Fibroblast of skin of left quadriceps (primary cell): ENCODE results near the gene POLR2J.
"Not testable (repeated sequence)": the region's sequence is repeated elsewhere in the genome, so short reads cannot be mapped to it uniquely, and the experiment has no call there.

Source experiments
- DNase-seq, 2 experiments: peaks; one replicate each; pipeline ENCODE4 v3.0.0-alpha.2; 2013; ENCODE audit warnings: low read depth in 2 of 2

Gene POLR2J

DNA sequence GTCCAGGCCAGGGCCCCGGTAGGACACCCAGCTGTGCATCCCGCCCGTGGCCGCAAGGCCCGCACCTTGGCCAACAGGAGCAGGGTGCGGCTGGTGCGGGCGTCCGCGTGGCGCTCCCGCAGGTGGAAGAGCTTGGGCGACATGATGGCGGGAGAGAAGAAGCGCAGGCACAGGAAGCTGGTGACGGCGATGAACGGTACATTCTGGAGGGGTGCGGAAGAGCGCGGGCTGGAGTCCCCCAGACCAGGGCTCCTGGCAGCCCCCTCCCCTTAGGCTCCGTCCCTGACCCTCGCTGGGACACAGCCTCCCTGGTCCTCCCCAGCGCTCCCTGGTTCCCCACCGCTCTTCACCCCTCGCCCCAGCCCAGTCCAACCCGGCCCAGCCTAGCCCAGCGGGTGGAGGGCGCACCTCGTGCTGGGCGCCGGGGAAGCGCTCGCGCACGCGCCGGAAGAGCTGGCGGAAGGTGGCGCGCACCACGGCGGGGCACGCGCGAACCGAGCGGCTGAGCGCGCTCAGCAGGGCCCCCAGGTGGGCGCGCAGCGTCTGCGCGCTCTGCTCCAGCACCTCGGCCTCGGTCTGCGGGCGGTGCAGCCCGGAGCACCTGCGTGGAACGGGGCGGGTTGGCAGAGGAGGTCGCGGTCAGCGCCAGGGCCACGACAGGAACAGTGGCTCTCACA, 15.9 kb upstream of the POLR2J start:
- not testable (repeated sequence) for DNase-seq

DNA sequence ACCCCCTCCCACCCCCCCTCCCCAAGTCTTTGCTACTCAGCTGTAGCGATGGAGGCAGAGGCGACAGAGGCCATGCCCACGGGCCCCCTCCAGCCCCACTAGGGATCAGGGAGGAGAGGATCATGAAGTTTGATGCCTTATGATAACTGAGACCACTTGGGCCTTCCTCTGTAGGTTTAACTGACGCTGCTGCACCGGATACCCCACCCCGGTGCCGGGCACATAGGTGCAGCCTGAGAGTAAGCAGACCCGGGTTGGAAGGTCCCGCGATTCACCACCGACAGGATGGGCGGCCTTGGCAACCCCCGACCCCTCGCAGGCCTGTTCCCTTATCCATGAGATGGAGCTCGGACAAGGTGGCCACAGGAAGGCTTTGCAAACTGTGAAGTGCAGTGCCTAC, 15.3 kb upstream of the POLR2J start:
- not testable (repeated sequence) for DNase-seq

DNA sequence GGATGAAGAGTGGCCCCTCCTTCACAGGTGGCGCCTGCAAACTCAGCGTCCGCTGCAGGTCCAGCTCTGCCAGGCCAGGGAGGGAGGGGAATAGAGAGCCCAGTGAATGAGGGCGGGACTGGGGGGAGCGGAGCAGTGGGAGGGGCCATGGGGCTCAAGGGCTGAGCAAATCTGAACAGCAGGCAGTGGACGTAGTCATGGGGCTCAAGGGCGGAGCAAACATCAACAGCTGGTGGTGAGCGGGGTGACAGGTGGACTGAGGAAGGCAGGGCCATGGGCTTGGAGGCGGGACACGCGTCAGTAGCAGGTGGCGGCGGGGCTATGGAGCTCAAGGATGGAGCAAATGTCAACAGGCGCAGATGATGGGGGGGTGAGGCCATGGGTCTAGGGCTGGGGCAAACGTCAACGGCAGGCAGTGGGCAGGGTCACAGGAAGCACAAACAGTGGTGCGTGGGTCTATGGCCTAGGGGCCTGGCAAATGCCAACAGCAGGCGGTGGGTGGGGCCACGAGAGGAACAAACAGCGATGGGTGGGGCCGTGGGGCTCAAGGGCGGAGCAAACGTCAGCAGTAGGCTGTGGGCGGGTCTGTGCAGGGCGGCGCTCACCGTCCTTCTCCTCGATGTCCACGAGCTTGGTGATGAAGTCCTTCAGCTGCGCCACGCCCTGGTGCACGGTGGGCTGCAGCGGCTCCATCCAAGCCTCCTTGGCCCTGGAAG, 14.7 kb upstream of the POLR2J start:
- not testable (repeated sequence) for DNase-seq

DNA sequence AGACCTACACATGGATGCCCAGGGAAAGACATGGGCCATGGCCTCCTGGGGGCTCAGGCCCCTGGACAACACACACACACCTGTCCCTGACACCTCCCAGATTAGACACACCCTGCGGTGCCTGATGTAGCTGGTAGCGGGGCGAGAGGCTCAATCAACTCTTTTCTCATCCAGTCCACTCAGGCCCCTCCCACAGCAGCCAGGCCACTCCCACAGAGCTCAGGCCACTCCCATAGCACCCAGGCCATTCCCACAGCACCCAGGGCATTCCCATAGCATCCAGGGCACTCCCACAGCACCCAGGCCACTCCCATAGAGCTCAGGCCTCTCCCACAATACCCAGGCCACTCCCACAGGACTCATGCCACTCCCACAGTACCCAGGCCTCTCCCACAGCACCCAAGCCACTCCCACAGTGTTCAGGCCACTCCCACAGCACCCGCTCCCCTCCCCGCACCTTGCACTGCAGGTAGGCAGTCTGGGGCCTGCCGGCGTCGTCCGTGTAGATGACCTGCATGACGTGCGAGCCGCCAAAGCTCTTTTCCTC, 11.9 kb upstream of the POLR2J start:
- not testable (repeated sequence) for DNase-seq

DNA sequence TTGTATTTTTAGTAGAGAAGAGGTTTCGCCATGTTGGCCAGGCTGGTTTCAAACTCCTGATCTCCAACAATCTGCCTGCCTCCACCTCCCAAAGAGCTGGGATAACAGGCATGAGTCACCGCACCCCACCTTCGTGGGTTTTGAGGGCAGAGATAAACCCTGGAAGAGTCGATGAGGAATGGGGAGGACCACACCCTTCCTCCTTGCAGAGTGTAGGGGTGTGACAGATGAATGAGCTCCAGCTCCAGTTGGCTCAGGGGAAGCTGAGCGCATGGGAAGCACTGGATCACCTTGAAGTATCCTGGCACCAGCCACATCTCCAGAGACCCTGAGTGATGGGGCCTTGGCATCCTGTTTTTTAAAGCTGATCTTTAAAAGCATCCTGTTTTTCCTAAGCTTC, 5.6 kb upstream of the POLR2J start:
- not testable (repeated sequence) for DNase-seq

- DNase-seq, result not testable (repeated sequence)
Measured at GRCh38 chr7:102481962-102482361, 3.2 kb upstream of the POLR2J start.

- not testable (repeated sequence) for DNase-seq
Measured at GRCh38 chr7:102479982-102480637, 1.4 kb upstream of the POLR2J start.

GRCh38 chr7:102479209-102479584, 475 bp upstream of the POLR2J start:
- not testable (repeated sequence) for DNase-seq

- DNase-seq, result not testable (repeated sequence)
Measured at GRCh38 chr7:102474736-102475435, 3.8 kb downstream of the POLR2J start.

GRCh38 chr7:102474116-102474515, 4.6 kb downstream of the POLR2J start:
- not testable (repeated sequence) for DNase-seq

DNA sequence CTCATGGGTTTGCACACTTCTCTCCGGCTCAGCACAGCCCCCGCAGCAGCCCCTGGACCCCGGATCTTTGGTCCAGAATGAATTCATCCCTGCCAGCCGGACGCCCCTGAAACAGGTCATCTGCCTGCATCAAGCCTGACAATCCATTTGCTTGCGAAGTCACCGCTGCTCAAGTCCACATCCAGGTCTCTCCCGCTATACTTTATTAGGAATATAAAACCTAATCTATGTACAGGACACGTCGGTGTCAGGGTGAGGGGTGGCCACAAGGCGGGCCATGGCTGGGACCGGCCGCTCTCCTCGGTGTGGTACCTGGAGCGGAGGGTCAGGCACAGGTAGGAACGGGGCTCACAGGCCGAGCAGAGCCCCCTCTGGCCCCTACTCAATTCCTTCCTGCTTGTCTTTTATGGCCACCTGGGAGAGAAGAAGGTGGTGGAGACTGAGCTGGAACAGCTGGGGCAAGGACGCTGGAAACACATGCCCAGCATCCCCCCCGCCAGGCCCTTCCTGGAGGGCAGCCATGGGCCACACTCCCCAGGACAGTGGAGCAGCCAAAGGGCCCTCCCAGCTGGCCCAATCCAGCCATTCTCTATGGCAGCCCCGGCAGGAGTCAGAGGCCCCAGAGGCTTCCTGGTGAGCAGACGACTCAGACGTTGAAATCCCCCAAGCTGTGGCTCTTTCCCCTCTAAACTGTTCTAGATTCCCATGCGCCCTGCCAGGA, 5.3 kb downstream of the POLR2J start:
- no peak for DNase-seq

DNA sequence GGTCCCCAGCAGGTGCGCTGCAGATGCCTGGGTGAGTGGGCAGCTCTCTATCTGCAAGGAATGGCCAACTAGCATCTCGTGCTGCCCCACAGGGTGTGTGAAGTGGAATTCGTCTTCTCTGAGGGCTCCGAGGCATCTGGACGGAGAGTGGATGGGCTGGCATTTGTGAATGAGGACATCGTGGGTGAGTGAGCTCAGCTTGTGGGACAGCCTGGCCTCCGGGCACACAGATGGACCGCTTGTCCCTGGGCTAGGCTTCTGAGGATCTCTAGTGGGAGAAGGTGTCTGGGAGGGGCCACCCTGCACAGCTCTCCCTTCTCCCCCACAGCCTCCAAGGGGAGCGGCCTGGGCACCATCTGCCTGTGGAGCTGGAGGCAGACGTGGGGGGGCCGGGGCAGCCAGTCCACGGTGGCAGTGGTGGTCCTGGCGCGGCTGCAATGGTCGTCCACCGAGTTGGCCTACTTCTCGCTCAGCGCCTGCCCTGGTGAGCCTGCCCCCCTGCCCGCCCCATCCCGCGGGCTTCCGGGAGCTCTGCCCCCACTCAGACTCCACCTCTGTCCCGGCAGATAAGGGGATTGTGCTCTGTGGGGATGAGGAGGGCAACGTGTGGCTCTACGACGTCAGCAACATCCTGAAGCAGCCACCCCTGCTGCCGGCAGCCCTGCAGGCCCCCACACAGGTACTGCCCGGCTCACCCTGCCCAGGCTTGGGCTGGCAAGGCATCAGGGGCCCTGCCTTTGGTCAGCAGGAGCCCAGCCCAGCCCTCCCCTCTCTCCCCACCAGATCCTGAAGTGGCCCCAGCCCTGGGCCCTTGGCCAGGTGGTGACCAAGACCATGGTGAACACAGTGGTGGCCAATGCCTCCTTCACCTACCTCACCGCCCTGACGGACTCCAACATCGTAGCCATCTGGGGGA, 6.3 kb downstream of the POLR2J start:
- no peak for DNase-seq

DNA sequence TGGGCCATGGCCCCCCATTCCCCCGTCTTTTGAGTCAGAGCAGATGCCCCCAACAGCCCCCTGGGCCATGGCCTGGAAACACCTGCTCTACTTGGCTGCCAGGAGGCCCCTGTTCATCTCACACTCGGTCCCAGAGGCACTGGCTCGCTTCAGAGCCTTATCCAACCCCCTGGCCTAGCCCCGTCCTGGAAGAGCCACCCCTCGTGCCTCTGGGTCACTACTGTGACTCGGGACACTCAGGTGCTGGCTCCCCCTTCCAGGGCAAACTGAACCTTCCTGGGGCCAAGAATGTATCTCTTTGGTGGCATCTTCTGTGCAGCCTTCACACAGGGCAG, 7.0 kb downstream of the POLR2J start:
- no peak for DNase-seq

DNA sequence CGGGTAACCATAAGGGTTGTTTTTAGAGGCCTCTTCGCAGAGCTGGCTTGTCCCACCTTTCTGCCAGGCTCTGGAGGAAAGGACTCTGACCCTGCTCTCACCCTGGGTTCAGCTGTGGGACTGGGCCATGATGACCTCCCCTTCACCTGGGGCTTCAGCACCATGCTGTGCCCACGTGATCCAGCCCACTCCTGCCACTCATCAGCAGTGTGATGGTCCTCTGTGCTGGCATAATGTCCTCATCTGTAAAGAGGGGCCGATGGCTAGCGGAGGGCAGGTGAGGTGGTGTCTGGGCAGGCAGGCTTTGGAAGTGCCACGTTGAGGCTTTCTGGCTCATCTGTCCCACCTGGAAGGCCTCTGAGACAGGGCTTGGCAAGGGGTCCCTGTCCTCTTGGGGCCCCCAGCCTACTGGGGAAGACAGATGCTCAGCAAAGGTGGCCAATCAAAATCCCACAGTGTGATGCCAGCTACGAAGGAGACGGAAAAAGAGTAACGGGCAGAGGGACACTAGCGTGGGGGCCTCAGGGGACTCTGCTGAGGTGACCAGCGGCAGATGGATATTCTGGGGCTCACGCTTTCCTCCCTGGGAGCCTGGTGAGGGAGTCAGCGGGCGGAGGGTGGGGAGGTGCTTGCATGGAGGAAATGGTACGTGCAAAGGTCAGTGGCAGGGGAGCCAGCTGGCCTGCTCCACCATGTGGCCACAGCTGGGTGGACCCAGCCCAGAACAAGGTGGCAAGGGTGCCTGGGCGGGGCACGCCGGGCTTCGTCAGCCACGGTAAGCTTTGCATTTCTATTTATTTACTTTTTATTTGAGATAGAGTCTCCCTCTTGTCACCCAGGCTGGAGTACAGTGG, 8.5 kb downstream of the POLR2J start:
- DNase-seq, result no peak

- no peak for DNase-seq
Measured at GRCh38 chr7:102469351-102469971, 9.3 kb downstream of the POLR2J start.

DNA sequence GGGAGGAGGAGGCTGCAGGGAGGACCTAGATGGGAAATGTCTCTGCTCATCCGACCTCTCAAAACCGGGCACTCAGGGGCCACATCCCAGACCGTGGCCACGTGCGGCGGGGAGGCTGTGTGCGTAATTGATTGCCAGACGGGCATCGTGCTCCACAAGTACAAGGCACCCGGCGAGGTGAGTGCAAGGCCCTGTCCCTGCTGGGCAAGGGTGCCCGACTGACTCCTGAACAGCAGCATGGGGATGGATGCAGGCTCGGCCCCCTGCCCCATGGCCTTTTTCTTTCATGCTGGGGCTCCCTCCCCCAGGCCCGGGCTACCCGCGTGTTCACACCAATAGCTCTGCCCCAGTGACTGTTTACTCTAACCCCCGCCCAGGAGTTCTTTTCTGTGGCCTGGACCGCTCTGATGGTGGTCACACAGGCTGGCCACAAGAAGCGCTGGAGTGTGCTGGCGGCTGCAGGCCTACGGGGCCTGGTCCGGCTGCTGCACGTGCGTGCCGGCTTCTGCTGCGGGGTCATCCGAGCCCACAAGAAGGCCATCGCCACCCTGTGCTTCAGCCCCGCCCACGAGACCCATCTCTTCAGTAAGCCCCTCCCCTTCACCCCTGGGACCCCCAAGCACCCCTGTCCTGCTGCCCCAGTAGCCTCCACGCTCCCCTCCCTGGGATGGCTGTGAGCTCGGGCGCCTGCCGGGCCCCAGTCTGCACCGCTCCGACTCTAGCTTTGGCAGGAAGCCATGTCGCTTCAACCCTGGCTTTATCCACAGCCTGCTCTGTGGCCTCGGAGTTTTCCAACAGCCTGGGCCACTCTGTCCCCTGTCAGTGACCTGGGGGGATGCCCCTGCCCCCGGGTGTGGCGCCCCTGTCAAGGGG, 10.0 kb downstream of the POLR2J start:
- DNase-seq, result no peak

DNA sequence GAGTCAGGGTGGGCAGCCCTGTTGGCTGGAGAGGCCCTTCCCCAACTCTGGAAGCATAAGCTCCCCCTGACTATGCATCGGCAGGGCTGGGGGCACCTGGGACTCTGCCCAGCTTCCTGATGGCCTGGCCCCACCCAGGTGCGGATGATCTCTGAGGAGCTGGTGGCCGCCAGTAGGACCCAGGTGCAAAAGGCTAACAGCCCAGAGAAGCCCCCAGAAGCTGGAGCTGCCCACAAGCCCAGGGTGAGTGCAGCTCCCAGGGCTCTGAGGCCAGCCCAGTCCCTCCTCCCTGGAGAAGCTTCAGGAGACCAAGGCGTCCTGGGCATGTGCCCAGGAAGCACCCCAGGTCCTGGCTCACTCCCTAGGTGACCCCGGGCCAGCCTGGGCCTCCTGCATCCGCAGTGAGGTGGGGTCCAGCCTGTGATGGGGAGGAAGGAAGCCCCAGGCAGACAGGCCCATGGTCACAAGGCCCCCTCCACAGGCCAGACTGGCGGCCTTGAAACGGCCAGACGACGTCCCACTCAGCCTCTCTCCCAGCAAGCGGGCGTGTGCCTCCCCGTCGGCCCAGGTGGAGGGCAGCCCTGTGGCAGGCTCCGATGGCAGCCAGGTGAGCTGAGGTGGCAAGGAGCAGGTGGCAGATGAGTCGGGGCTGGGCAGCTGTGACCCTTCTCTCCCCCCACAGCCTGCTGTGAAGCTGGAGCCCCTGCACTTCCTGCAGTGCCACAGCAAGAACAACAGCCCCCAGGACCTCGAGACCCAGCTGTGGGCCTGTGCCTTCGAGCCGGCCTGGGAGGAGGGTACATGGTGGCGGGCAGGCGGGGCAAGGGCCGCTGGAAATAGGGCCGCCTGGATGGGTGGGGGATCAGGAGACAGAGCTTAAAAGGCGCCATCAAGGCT, 10.9 kb downstream of the POLR2J start:
- DNase-seq, result no peak
